GM12878 (cell line): ENCODE measurements around the gene SHB.

ENCODE experiments used
- MTA3 ChIP-seq: IDR thresholded peaks from 2 replicates; pipeline ENCODE4 v1.6.1; 2012; ENCODE audit warnings: low read length, inconsistent platforms, borderline replicate concordance
- NR2C2 ChIP-seq: IDR thresholded peaks from 2 replicates; pipeline ENCODE4 v1.6.1; 2011; ENCODE audit warnings: borderline replicate concordance, low read depth; ENCODE audit not compliant: control insufficient read depth, insufficient read length
- POLR2A ChIP-seq: IDR thresholded peaks from 2 replicates; pipeline ENCODE4 v1.6.1; 2011; ENCODE audit warnings: low read depth, mild to moderate bottlenecking, low read length
- RCOR1 ChIP-seq: conservative IDR thresholded peaks from 2 replicates; pipeline ENCODE4 v1.6.1; 2012; ENCODE audit warnings: low read depth, low read length, improper control_type of control experiment
- SMC3 ChIP-seq: IDR thresholded peaks from 2 replicates; pipeline ENCODE4 v1.6.1; 2011; ENCODE audit warnings: low read length, improper control_type of control experiment, borderline replicate concordance
- SRF ChIP-seq, 2 experiments: IDR thresholded peaks; 2 replicates each; pipeline ENCODE4 v1.6.1; 2011; ENCODE audit warnings: low read depth in 2 of 2, low read length in 2 of 2, mild to moderate bottlenecking in 1 of 2, moderate library complexity in 1 of 2
- TAF1 ChIP-seq: IDR thresholded peaks from 2 replicates; pipeline ENCODE4 v1.6.1; 2011; ENCODE audit warnings: mild to moderate bottlenecking, low read depth, low read length, borderline replicate concordance
- ZSCAN29 ChIP-seq: fragments of 450-650 bp; IDR thresholded peaks from 2 replicates; pipeline ENCODE4 v1.6.1; 2017; ENCODE audit warnings: mild to moderate bottlenecking, moderate library complexity
- TF ChIP-seq, protein P1 (sequence below), 3 experiments: IDR thresholded peaks in 2 of 3; conservative IDR thresholded peaks in 1 of 3; 2 replicates each; pipeline ENCODE4 v1.5.1; 2011; ENCODE audit warnings: low read depth in 3 of 3, low read length in 3 of 3, mild to moderate bottlenecking in 3 of 3, control low read depth in 2 of 3, moderate library complexity in 2 of 3, inconsistent platforms in 1 of 3, mixed read lengths in 1 of 3; ENCODE audit not compliant: control insufficient read depth in 2 of 3, insufficient read depth in 1 of 3; ENCODE audit errors: extremely low read depth in 1 of 3
- TF ChIP-seq, protein P2 (sequence below): fragments of 450-650 bp; IDR thresholded peaks from 2 replicates; pipeline ENCODE4 v1.6.1; 2016; ENCODE audit warnings: mild to moderate bottlenecking

DNA sequence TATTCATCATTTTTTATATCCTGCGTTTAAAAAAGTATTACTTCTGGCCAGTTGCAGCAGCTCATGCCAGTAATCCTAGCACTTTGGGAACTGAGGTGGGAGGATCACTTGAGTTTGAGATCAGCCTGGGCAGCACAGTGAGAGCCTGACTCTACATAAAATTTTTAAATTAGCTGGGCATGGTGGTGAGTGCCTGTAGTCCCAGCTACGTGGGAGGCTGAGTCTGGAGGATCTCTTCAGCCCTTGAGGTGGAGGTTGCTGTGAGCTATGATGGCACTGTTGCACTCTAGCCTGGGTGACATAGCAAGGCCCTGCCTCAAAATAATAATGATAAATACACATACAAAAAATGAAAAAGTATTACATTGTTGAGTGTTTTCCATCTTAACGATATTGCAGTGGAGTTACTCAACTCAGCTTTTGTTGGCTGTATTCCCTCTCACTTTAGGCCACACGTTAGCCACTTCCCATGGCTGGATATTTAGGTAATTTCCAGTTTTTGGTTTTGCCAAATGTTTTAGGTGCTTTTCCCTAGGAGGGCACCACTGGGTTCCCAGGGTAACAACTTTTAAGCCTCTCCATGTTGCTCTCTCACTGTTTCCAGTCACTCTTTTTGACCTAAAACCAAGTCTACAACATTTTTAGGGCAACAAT is 20.6 kb downstream of the SHB start:
- TF ChIP-seq SMC3 (no peak), POLR2A (no peak), TAF1 (no peak), MTA3 (no peak), RCOR1 (no peak), NR2C2 (no peak), ZSCAN29 (no peak), SRF (IDR thresholded peaks at IDR 0.05; ENCODE audit: low read depth in 2 of 2, low read length in 2 of 2) (no peak)
- TF ChIP-seq, protein P1, sequence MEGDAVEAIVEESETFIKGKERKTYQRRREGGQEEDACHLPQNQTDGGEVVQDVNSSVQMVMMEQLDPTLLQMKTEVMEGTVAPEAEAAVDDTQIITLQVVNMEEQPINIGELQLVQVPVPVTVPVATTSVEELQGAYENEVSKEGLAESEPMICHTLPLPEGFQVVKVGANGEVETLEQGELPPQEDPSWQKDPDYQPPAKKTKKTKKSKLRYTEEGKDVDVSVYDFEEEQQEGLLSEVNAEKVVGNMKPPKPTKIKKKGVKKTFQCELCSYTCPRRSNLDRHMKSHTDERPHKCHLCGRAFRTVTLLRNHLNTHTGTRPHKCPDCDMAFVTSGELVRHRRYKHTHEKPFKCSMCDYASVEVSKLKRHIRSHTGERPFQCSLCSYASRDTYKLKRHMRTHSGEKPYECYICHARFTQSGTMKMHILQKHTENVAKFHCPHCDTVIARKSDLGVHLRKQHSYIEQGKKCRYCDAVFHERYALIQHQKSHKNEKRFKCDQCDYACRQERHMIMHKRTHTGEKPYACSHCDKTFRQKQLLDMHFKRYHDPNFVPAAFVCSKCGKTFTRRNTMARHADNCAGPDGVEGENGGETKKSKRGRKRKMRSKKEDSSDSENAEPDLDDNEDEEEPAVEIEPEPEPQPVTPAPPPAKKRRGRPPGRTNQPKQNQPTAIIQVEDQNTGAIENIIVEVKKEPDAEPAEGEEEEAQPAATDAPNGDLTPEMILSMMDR (IDR thresholded peaks at IDR 0.05 in 2 of 3, conservative IDR thresholded peaks at IDR 0.05 in 1 of 3; ENCODE audit: control insufficient read depth in 2 of 3, extremely low read depth in 1 of 3, insufficient read depth in 1 of 3, low read depth in 3 of 3, low read length in 3 of 3) = no peak
- TF ChIP-seq, protein P2, sequence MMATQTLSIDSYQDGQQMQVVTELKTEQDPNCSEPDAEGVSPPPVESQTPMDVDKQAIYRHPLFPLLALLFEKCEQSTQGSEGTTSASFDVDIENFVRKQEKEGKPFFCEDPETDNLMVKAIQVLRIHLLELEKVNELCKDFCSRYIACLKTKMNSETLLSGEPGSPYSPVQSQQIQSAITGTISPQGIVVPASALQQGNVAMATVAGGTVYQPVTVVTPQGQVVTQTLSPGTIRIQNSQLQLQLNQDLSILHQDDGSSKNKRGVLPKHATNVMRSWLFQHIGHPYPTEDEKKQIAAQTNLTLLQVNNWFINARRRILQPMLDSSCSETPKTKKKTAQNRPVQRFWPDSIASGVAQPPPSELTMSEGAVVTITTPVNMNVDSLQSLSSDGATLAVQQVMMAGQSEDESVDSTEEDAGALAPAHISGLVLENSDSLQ = no peak
